Stimulated activated naive CD4-positive, alpha-beta T cell (primary cell): ENCODE results near the gene UBTF.

Source experiments
- DNase-seq, 6 experiments: peaks; one replicate each; lab custom pipeline; 2025; lab: John Stamatoyannopoulos, UW

Gene UBTF

GRCh38 chr17:44170499-44171201 is 48.8 kb downstream of the UBTF start, which contains the start of gene ASB16:
TSS of gene ASB16 (plus strand) at chr17:44170704. CDS start at chr17:44170790, 86 bp downstream.
- DNase-seq, result no peak

- DNase-seq, result no peak
These were observed 49.4 kb downstream of the UBTF start for GRCh38 chr17:44170135-44170498.

GRCh38 chr17:44167181-44167861 is 52.2 kb downstream of the UBTF start:
- no peak for DNase-seq

GRCh38 chr17:44164476-44164875 is 55.0 kb downstream of the UBTF start:
- no peak for DNase-seq

- no peak for DNase-seq
These were observed 59.8 kb downstream of the UBTF start for GRCh38 chr17:44159519-44160210.

GRCh38 chr17:44155488-44155887 is 64.0 kb downstream of the UBTF start:
- DNase-seq, result no peak
